ENCODE data around the gene HACE1.

HACE1 gene

DNA sequence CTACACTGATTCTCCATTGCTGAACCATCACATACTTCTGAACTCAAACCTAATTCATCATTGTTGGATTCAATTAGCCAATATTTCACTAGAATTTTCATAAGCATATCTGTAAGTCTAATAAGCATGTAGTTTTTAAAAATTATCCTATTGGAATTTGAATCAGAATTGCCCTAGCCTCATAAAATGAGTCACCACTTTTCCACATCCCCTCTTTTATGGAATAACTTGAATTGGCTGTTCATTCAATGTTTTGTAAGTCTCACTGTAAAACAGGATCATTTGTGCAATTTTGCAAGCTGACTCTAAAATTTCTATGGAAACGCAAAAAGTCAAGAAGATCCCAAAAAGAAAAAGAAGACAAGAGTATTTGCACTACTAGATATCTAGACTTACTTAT is 141.0 kb downstream of the HACE1 start:
- no peak overlapping the region for H3K4me3 ChIP-seq (ENCODE audit: low read depth in 1 of 2, low read length in 2 of 2)
- H3K36me3 ChIP-seq (ENCODE audit: insufficient read depth, low read length) = no peaks in the 10 kb centered on the region
- H3K4me1 ChIP-seq (ENCODE audit: insufficient read depth, low read length) = no peaks in the 10 kb centered on the region
- H3K27me3 ChIP-seq (ENCODE audit: insufficient read depth, low read length, poor library complexity) = no peaks in the 10 kb centered on the region
- H3K9me3 ChIP-seq (ENCODE audit: insufficient read depth, low read length, severe bottlenecking) = no peaks in the 10 kb centered on the region
- H3K4me2 ChIP-seq (ENCODE audit: insufficient read depth, low read length) = no peak overlapping the region
- TF ChIP-seq, protein P1, sequence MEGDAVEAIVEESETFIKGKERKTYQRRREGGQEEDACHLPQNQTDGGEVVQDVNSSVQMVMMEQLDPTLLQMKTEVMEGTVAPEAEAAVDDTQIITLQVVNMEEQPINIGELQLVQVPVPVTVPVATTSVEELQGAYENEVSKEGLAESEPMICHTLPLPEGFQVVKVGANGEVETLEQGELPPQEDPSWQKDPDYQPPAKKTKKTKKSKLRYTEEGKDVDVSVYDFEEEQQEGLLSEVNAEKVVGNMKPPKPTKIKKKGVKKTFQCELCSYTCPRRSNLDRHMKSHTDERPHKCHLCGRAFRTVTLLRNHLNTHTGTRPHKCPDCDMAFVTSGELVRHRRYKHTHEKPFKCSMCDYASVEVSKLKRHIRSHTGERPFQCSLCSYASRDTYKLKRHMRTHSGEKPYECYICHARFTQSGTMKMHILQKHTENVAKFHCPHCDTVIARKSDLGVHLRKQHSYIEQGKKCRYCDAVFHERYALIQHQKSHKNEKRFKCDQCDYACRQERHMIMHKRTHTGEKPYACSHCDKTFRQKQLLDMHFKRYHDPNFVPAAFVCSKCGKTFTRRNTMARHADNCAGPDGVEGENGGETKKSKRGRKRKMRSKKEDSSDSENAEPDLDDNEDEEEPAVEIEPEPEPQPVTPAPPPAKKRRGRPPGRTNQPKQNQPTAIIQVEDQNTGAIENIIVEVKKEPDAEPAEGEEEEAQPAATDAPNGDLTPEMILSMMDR (IDR thresholded peaks at IDR 0.05; ENCODE audit: borderline replicate concordance, extremely low read depth, low read length, poor library complexity, severe bottlenecking) = no peak
- TF ChIP-seq EZH2 (IDR thresholded peaks at IDR 0.05; ENCODE audit: borderline replicate concordance, low read depth, low read length, severe bottlenecking) = no peak
- no peak for ATAC-seq (ENCODE audit: insufficient read depth, low read depth)
- H3K9ac ChIP-seq (ENCODE audit: low read depth, low read length) = no peak overlapping the region
- no peak for DNase-seq
- H2AFZ ChIP-seq (ENCODE audit: low read depth, low read length) = no peak overlapping the region
- no peaks in the 10 kb centered on the region for H3K79me2 ChIP-seq (ENCODE audit: insufficient read depth, low read length)
- H4K20me1 ChIP-seq (ENCODE audit: insufficient read depth, low read length) = no peaks in the 10 kb centered on the region
- H3K27ac ChIP-seq (ENCODE audit: low read length) = no peak overlapping the region

DNA sequence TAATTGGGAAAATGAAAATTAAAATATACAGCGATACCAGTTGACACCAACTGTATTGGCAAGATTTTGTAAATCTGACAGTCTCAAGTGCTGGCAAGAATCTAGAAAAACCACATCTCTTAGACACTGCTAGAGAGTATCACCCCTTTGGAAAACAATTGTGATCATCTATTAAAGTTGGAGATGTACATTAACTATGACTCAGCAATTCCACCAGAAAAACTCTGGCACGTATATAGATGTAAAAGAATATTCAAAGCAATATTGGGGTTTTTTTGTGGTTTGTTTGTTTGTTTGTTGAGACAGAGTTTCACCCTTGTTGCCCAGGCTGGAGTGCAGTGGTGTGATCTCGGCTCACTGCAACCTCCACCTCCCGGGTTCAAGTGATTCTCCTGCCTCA is 142.9 kb downstream of the HACE1 start:
- H3K79me2 ChIP-seq (ENCODE audit: insufficient read depth, low read length) = no peaks in the 10 kb centered on the region
- no peak for DNase-seq

DNA sequence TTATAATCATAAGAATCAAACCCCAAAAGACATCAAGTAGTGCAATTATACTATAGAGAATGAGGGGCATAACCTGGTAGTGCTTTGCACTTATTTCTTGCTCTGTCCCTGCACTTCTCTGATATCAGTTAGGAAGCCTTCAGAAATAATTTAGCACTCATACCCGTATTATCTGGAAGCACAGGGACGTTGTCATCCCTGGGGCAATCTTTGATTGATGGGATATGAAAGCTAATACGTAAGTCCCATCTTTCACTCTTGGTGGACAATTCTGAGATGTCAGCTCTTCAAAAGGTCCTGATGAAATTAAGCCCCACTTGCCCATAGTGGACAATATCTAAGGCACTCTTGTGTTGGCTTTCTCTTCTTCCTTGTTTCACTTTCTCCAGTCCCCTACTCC is 144.9 kb downstream of the HACE1 start:
- no peak for DNase-seq
- Histone ChIP-seq H3K36me3 (ENCODE audit: insufficient read depth, low read length) (no peaks in the 10 kb centered on the region), H3K27ac (ENCODE audit: low read length) (no peak overlapping the region), H3K9ac (ENCODE audit: low read depth, low read length) (no peak overlapping the region), H3K4me1 (ENCODE audit: insufficient read depth, low read length) (no peaks in the 10 kb centered on the region), H3K9me3 (ENCODE audit: insufficient read depth, low read length, severe bottlenecking) (no peaks in the 10 kb centered on the region), H3K79me2 (ENCODE audit: insufficient read depth, low read length) (no peaks in the 10 kb centered on the region), H3K4me3 (ENCODE audit: low read depth in 1 of 2, low read length in 2 of 2) (no peak overlapping the region), H2AFZ (ENCODE audit: low read depth, low read length) (no peak overlapping the region), H3K27me3 (ENCODE audit: insufficient read depth, low read length, poor library complexity) (no peaks in the 10 kb centered on the region), H4K20me1 (ENCODE audit: insufficient read depth, low read length) (no peaks in the 10 kb centered on the region), H3K4me2 (ENCODE audit: insufficient read depth, low read length) (no peak overlapping the region)
- ATAC-seq (ENCODE audit: insufficient read depth, low read depth) = no peak
- TF ChIP-seq EZH2 (IDR thresholded peaks at IDR 0.05; ENCODE audit: borderline replicate concordance, low read depth, low read length, severe bottlenecking) = no peak
- TF ChIP-seq, protein P1 (IDR thresholded peaks at IDR 0.05; ENCODE audit: borderline replicate concordance, extremely low read depth, low read length, poor library complexity, severe bottlenecking) = no peak

More for the DNA sequence above, 142.9 kb downstream of the HACE1 start:
- no peaks in the 10 kb centered on the region for H3K9me3 ChIP-seq (ENCODE audit: insufficient read depth, low read length, severe bottlenecking)
- H3K27me3 ChIP-seq (ENCODE audit: insufficient read depth, low read length, poor library complexity) = no peaks in the 10 kb centered on the region
- no peak for ATAC-seq (ENCODE audit: insufficient read depth, low read depth)
- no peak overlapping the region for H3K4me3 ChIP-seq (ENCODE audit: low read depth in 1 of 2, low read length in 2 of 2)
- no peaks in the 10 kb centered on the region for H3K36me3 ChIP-seq (ENCODE audit: insufficient read depth, low read length)
- H3K27ac ChIP-seq (ENCODE audit: low read length) = no peak overlapping the region
- no peaks in the 10 kb centered on the region for H4K20me1 ChIP-seq (ENCODE audit: insufficient read depth, low read length)
- TF ChIP-seq, protein P1 (IDR thresholded peaks at IDR 0.05; ENCODE audit: borderline replicate concordance, extremely low read depth, low read length, poor library complexity, severe bottlenecking) = no peak
- TF ChIP-seq EZH2 (IDR thresholded peaks at IDR 0.05; ENCODE audit: borderline replicate concordance, low read depth, low read length, severe bottlenecking) = no peak
- no peak overlapping the region for H3K4me2 ChIP-seq (ENCODE audit: insufficient read depth, low read length)
- no peaks in the 10 kb centered on the region for H3K4me1 ChIP-seq (ENCODE audit: insufficient read depth, low read length)
- no peak overlapping the region for H3K9ac ChIP-seq (ENCODE audit: low read depth, low read length)
- no peak overlapping the region for H2AFZ ChIP-seq (ENCODE audit: low read depth, low read length)

DNA sequence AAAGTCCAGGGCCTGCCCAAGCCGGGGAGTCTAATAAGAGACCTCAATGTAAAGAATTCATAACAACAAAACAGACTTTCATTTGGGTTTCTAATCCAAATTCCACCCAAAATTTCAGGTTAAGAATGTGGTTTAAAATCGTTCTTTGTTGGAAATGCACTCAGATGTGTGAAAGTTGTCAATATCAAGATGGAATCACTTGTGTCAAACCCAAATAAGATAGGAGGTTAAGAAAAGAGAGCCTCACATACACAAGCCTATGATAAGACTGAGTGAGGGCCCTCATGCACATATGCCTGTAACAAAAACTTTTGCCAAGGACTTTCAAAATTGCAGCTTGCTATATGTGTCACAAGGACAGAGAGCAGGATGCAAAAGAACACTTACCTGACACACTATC is 145.7 kb downstream of the HACE1 start:
- no peak overlapping the region for H3K4me2 ChIP-seq (ENCODE audit: insufficient read depth, low read length)
- H3K36me3 ChIP-seq (ENCODE audit: insufficient read depth, low read length) = no peaks in the 10 kb centered on the region
- H3K4me3 ChIP-seq (ENCODE audit: low read depth in 1 of 2, low read length in 2 of 2) = no peak overlapping the region
- no peak overlapping the region for H2AFZ ChIP-seq (ENCODE audit: low read depth, low read length)
- no peak overlapping the region for H3K27ac ChIP-seq (ENCODE audit: low read length)
- DNase-seq (no peak), ATAC-seq (ENCODE audit: insufficient read depth, low read depth) (no peak)
- H3K79me2 ChIP-seq (ENCODE audit: insufficient read depth, low read length) = no peaks in the 10 kb centered on the region
- no peak overlapping the region for H3K9ac ChIP-seq (ENCODE audit: low read depth, low read length)
- H3K4me1 ChIP-seq (ENCODE audit: insufficient read depth, low read length) = no peaks in the 10 kb centered on the region
- no peak for TF ChIP-seq EZH2 (IDR thresholded peaks at IDR 0.05; ENCODE audit: borderline replicate concordance, low read depth, low read length, severe bottlenecking)
- TF ChIP-seq, protein P1 (IDR thresholded peaks at IDR 0.05; ENCODE audit: borderline replicate concordance, extremely low read depth, low read length, poor library complexity, severe bottlenecking) = no peak
- H4K20me1 ChIP-seq (ENCODE audit: insufficient read depth, low read length) = no peaks in the 10 kb centered on the region
- no peaks in the 10 kb centered on the region for H3K27me3 ChIP-seq (ENCODE audit: insufficient read depth, low read length, poor library complexity)
- H3K9me3 ChIP-seq (ENCODE audit: insufficient read depth, low read length, severe bottlenecking) = no peaks in the 10 kb centered on the region
